Measurements from ENCODE around the gene BATF2.
A peak's percentile ranks its signal among the peaks of the same experiment; 100 is the strongest.

The BATF2 gene

DNA sequence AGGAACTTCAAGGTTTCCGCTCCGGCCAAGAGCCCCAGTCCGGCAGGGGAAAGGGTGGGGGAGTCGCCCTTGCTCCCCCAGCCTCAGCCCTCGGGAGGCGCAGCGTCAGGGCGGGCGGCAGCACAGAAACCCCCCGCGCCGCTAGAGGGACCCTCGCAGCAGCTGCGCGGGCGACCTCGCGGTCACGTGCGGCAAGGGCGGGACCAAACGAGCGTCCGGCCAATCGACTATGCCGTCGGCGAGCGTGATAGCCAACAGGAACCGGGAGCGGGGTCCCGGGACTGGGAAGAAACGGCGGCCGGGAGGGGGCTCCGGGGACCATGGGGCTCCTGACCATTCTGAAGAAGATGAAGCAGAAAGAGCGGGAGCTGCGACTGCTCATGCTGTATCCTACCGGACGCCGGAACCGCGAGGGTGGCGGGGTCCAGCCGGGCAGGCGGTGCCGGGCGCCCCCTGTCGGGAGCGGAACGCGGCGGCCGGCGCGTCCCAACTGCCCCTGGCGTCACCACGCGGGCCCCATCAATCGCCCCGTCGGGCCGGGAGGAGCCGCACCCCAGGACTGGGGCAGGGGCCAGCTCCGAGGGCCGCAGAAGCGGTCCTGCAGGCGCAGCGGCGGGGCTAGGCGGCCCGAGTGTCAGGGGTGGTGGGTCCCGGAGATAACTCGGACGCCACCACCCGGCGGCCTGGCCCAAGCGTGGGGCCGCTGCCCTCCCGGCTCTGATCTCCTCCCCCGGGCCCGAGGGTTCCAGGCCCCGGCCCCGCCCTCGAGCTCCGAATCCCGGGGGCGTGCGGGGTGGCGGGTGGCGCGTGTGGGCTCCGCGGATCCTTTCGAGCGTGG, 17.3 kb upstream of the BATF2 start, which contains the start of gene ARL2:
Gene ARL2, plus strand, starts transcription at position 273 of the 838 bp plus-strand sequence. Its CDS starts 48 bp downstream, at position 321.
- peak within 1 kb of the TSS; percentile 99 for H3K18ac ChIP-seq (ENCODE audit: low read length)
- peak within 1 kb of the TSS; percentile 79 for H2BK12ac ChIP-seq (ENCODE audit: low read length)
- no peaks in the 10 kb centered on the region for H3K9me3 ChIP-seq (ENCODE audit: insufficient read depth, low read depth, low read length)
- WGBS (ENCODE audit: extremely low coverage, insufficient coverage, insufficient read length): no CpG with 5 or more reads among the region's 96 CpGs
- H4K91ac ChIP-seq (ENCODE audit: low read depth, low read length): peak within 1 kb of the TSS; percentile 98
- peak within 1 kb of the TSS; percentile 87 for H3K4me2 ChIP-seq (ENCODE audit: low read length)
- H2BK120ac ChIP-seq (ENCODE audit: insufficient read depth, low read length, poor library complexity): peak within 1 kb of the TSS; percentile 97
- H3K4ac ChIP-seq (ENCODE audit: low read depth, low read length): peak within 1 kb of the TSS; percentile 94
- H3K36me3 ChIP-seq (ENCODE audit: control insufficient read depth in 1 of 2, insufficient read depth in 2 of 2, low read length in 2 of 2): peaks cover 9 to 12% of the 10 kb centered on the region in 2 experiments
- peak within 1 kb of the TSS; percentile 100 for H3K14ac ChIP-seq (ENCODE audit: low read length)
- H3K79me1 ChIP-seq (ENCODE audit: low read length): peaks cover 8% of the 10 kb centered on the region
- peak within 1 kb of the TSS; percentile 82 for H3K4me3 ChIP-seq (ENCODE audit: low read depth, low read length)
- peak within 1 kb of the TSS; percentile 79 for H3K9ac ChIP-seq (ENCODE audit: low read length)
- peak within 1 kb of the TSS; percentile 88 for H2AK5ac ChIP-seq (ENCODE audit: low read length)
- peak within 1 kb of the TSS; percentile 94 for H3K27ac ChIP-seq (ENCODE audit: low read depth, low read length)
- H4K8ac ChIP-seq (ENCODE audit: low read depth, low read length): peak within 1 kb of the TSS; percentile 100
- H3K23ac ChIP-seq (ENCODE audit: low read length): no peak within 1 kb of the TSS
- H3K4me1 ChIP-seq (ENCODE audit: control insufficient read depth in 1 of 2, insufficient read depth in 2 of 2, low read length in 2 of 2): peaks cover 4 to 6% of the 10 kb centered on the region in 2 experiments
- peak within 1 kb of the TSS; percentile 86 for H2BK5ac ChIP-seq (ENCODE audit: low read depth, low read length, poor library complexity)
- DNase-seq: peak; percentile 77 to 86
- H4K12ac ChIP-seq (ENCODE audit: low read depth, low read length): peak within 1 kb of the TSS; percentile 100
- H3K79me2 ChIP-seq (ENCODE audit: control insufficient read depth, insufficient read depth, low read length, poor library complexity): peaks cover 9% of the 10 kb centered on the region
- peak within 1 kb of the TSS; percentile 100 for H2AFZ ChIP-seq (ENCODE audit: insufficient read depth, low read length, poor library complexity)
- no peaks in the 10 kb centered on the region for H3K27me3 ChIP-seq (ENCODE audit: insufficient read depth, low read length)

DNA sequence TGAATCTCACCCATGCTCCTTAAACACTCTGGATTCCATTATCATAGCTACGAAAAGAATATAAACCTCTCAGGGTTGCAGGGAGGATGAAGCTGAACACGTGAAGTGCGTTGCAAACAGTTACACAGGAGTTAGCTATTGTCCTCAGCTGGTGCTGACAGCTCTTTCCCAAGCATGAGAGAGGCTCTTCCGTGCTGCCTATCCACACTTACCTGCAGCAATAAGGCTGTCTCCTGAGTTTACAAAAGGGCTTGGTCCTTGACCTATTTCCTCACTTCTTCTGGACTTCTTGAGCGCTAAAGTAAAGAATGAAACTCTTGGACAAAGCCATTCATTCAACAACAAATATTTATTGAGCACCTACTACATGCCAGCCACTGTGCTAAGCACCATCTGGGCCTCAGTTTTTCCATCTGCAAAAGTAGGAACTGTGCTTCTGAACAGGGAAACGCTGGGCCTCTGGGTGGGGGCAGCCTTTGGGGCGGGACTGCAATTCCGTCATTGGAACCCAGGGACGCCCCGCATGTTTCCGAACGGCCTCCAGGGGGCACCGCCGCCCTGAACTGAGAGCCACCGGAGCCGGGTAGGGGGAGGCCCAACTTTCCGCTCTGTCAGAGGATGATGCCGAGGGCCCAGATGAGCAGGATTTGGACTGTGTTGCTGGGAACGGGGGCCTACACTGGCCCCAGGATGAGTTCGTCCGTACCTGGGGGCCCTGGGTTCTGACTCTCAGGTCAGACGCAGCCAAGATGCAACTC, 16.5 kb upstream of the BATF2 start:
- Histone ChIP-seq H4K8ac (ENCODE audit: low read depth, low read length) (peak overlapping the region; percentile 100), H3K79me1 (ENCODE audit: low read length) (peaks cover 8% of the 10 kb centered on the region), H3K9ac (ENCODE audit: low read length) (peak overlapping the region; percentile 78), H2AFZ (ENCODE audit: insufficient read depth, low read length, poor library complexity) (peak overlapping the region; percentile 100), H4K12ac (ENCODE audit: low read depth, low read length) (peak overlapping the region; percentile 100), H4K91ac (ENCODE audit: low read depth, low read length) (peak overlapping the region; percentile 98), H3K27ac (ENCODE audit: low read depth, low read length) (peak overlapping the region; percentile 94), H3K18ac (ENCODE audit: low read length) (peak overlapping the region; percentile 99), H3K14ac (ENCODE audit: low read length) (peak overlapping the region; percentile 100), H3K79me2 (ENCODE audit: control insufficient read depth, insufficient read depth, low read length, poor library complexity) (peaks cover 9% of the 10 kb centered on the region), H2BK5ac (ENCODE audit: low read depth, low read length, poor library complexity) (peak overlapping the region; percentile 86), H3K36me3 (ENCODE audit: control insufficient read depth in 1 of 2, insufficient read depth in 2 of 2, low read length in 2 of 2) (peaks cover 4 to 5% of the 10 kb centered on the region in 2 experiments), H3K4me1 (ENCODE audit: control insufficient read depth in 1 of 2, insufficient read depth in 2 of 2, low read length in 2 of 2) (peaks cover 4 to 6% of the 10 kb centered on the region in 2 experiments), H3K4me3 (ENCODE audit: low read depth, low read length) (peak overlapping the region; percentile 82), H3K4me2 (ENCODE audit: low read length) (peak overlapping the region; percentile 87), H2AK5ac (ENCODE audit: low read length) (peak overlapping the region; percentile 88), H2BK120ac (ENCODE audit: insufficient read depth, low read length, poor library complexity) (peak overlapping the region; percentile 97), H3K23ac (ENCODE audit: low read length) (no peak overlapping the region), H2BK12ac (ENCODE audit: low read length) (peak overlapping the region; percentile 79), H3K27me3 (ENCODE audit: insufficient read depth, low read length) (no peaks in the 10 kb centered on the region), H3K9me3 (ENCODE audit: insufficient read depth, low read depth, low read length) (no peaks in the 10 kb centered on the region), H3K4ac (ENCODE audit: low read depth, low read length) (peak overlapping the region; percentile 94)
- DNase-seq: peak; percentile 87 to 92
- no CpG with 5 or more reads among the region's 22 CpGs for WGBS (ENCODE audit: extremely low coverage, insufficient coverage, insufficient read length)

DNA sequence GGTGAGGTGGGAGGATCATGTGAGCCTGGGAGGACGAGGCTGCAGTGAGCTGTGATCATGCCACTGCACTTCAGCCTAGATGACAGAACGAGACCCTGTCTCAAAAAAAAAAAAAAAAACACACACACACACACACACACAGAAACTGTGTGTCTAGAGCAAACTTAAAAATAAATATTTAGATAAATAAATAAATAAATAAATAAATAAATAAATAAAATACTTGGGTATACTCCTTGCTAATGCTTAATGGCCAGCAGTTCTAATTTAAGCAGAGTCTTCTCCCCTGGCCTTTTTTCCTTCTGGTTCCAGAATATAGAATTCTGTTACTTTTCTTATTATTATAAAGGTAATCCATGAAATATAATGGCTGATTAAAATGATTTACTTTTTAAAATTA, 12.1 kb upstream of the BATF2 start:
- WGBS (ENCODE audit: extremely low coverage, insufficient coverage, insufficient read length): no CpG with 5 or more reads among the region's 2 CpGs
- H3K27me3 ChIP-seq (ENCODE audit: insufficient read depth, low read length): no peaks in the 10 kb centered on the region
- H3K4me3 ChIP-seq (ENCODE audit: low read depth, low read length): no peak overlapping the region
- no peak for DNase-seq
- H3K79me1 ChIP-seq (ENCODE audit: low read length): peaks cover 4% of the 10 kb centered on the region
- H3K4ac ChIP-seq (ENCODE audit: low read depth, low read length): no peak overlapping the region
- H2AFZ ChIP-seq (ENCODE audit: insufficient read depth, low read length, poor library complexity): no peak overlapping the region
- no peak overlapping the region for H4K8ac ChIP-seq (ENCODE audit: low read depth, low read length)
- H2BK120ac ChIP-seq (ENCODE audit: insufficient read depth, low read length, poor library complexity): no peak overlapping the region
- no peak overlapping the region for H3K23ac ChIP-seq (ENCODE audit: low read length)
- peaks cover 4 to 6% of the 10 kb centered on the region in 2 experiments for H3K4me1 ChIP-seq (ENCODE audit: control insufficient read depth in 1 of 2, insufficient read depth in 2 of 2, low read length in 2 of 2)
- no peak overlapping the region for H3K18ac ChIP-seq (ENCODE audit: low read length)
- H3K9me3 ChIP-seq (ENCODE audit: insufficient read depth, low read depth, low read length): no peaks in the 10 kb centered on the region
- H3K27ac ChIP-seq (ENCODE audit: low read depth, low read length): no peak overlapping the region
- H3K36me3 ChIP-seq (ENCODE audit: control insufficient read depth in 1 of 2, insufficient read depth in 2 of 2, low read length in 2 of 2): no peaks in the 10 kb centered on the region
- peaks cover 3% of the 10 kb centered on the region for H3K79me2 ChIP-seq (ENCODE audit: control insufficient read depth, insufficient read depth, low read length, poor library complexity)
- H3K14ac ChIP-seq (ENCODE audit: low read length): no peak overlapping the region
- H2BK5ac ChIP-seq (ENCODE audit: low read depth, low read length, poor library complexity): no peak overlapping the region
- no peak overlapping the region for H3K9ac ChIP-seq (ENCODE audit: low read length)
- H3K4me2 ChIP-seq (ENCODE audit: low read length): no peak overlapping the region
- no peak overlapping the region for H4K91ac ChIP-seq (ENCODE audit: low read depth, low read length)
- H2AK5ac ChIP-seq (ENCODE audit: low read length): no peak overlapping the region
- no peak overlapping the region for H2BK12ac ChIP-seq (ENCODE audit: low read length)
- no peak overlapping the region for H4K12ac ChIP-seq (ENCODE audit: low read depth, low read length)

DNA sequence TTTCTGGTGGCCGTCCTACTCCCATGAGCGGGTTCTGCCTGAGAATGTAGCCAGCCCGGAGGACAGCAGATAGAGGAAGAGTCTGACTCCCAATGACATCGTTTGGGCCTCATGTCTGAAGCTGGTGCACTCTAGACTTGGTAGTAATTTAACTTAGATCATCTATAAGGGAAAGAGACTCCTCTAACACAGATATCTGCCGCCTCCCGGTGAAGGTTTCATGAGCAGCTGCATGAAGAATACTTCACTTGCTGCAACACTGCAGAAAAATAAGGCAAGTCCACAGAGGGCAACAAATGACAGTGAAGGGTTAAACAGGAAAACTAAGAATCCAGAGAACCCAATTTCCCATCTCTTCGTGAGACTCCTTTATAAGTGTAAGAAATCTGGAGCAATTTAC, 11.2 kb upstream of the BATF2 start:
- no peak overlapping the region for H3K4me2 ChIP-seq (ENCODE audit: low read length)
- no peaks in the 10 kb centered on the region for H3K9me3 ChIP-seq (ENCODE audit: insufficient read depth, low read depth, low read length)
- peaks cover 2 to 4% of the 10 kb centered on the region in 2 experiments for H3K4me1 ChIP-seq (ENCODE audit: control insufficient read depth in 1 of 2, insufficient read depth in 2 of 2, low read length in 2 of 2)
- no peak overlapping the region for H2BK12ac ChIP-seq (ENCODE audit: low read length)
- no peak overlapping the region for H2BK5ac ChIP-seq (ENCODE audit: low read depth, low read length, poor library complexity)
- WGBS (ENCODE audit: extremely low coverage, insufficient coverage, insufficient read length): no CpG with 5 or more reads among the region's 7 CpGs
- H4K12ac ChIP-seq (ENCODE audit: low read depth, low read length): no peak overlapping the region
- H3K4ac ChIP-seq (ENCODE audit: low read depth, low read length): no peak overlapping the region
- H3K18ac ChIP-seq (ENCODE audit: low read length): no peak overlapping the region
- H3K27ac ChIP-seq (ENCODE audit: low read depth, low read length): no peak overlapping the region
- H3K27me3 ChIP-seq (ENCODE audit: insufficient read depth, low read length): no peaks in the 10 kb centered on the region
- no peak for DNase-seq
- H4K91ac ChIP-seq (ENCODE audit: low read depth, low read length): no peak overlapping the region
- no peak overlapping the region for H3K9ac ChIP-seq (ENCODE audit: low read length)
- H3K4me3 ChIP-seq (ENCODE audit: low read depth, low read length): no peak overlapping the region
- H3K14ac ChIP-seq (ENCODE audit: low read length): no peak overlapping the region
- H3K36me3 ChIP-seq (ENCODE audit: control insufficient read depth in 1 of 2, insufficient read depth in 2 of 2, low read length in 2 of 2): no peaks in the 10 kb centered on the region
- H3K23ac ChIP-seq (ENCODE audit: low read length): no peak overlapping the region
- no peak overlapping the region for H4K8ac ChIP-seq (ENCODE audit: low read depth, low read length)
- H2BK120ac ChIP-seq (ENCODE audit: insufficient read depth, low read length, poor library complexity): no peak overlapping the region
- no peaks in the 10 kb centered on the region for H3K79me2 ChIP-seq (ENCODE audit: control insufficient read depth, insufficient read depth, low read length, poor library complexity)
- H2AK5ac ChIP-seq (ENCODE audit: low read length): no peak overlapping the region
- H3K79me1 ChIP-seq (ENCODE audit: low read length): no peaks in the 10 kb centered on the region
- H2AFZ ChIP-seq (ENCODE audit: insufficient read depth, low read length, poor library complexity): no peak overlapping the region

All from trophoblast cell (in vitro differentiated cells and primary cell).